GM19372 (cell line): ENCODE measurements around the gene RAB27B.

Source experiments
- ATAC-seq: cut with Tn5 transposase; IDR thresholded peaks from one replicate; pipeline ENCODE4 v1.9.1; 2021; ENCODE audit warnings: mild to moderate bottlenecking, low read depth, moderate library complexity; ENCODE audit not compliant: unreplicated experiment

RAB27B gene

GRCh38 chr18:54859667-54860421 is 31.6 kb downstream of the RAB27B start:
- ATAC-seq, result no peak

- no peak for ATAC-seq
These were observed 32.7 kb downstream of the RAB27B start for GRCh38 chr18:54860941-54861340.

DNA sequence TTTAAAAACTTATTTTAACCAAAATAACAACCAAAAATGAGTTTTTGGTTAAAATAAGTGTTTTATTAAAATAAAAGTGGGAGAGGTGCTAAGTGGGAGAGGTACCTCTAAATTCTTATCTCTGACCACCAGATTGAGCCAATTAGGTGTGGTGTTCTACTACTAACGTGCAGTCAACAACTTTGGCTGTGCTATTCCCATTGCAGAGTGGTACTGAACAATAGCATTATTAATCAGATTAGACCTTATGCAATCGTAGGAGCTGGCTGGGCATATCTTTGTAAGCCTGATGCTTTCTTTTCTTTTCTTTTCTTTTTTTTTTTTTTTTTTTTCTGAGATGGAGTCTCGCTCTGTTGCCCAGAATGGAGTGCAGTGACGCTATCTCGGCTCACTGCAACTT is 38.9 kb downstream of the RAB27B start:
- ATAC-seq, result no peak

DNA sequence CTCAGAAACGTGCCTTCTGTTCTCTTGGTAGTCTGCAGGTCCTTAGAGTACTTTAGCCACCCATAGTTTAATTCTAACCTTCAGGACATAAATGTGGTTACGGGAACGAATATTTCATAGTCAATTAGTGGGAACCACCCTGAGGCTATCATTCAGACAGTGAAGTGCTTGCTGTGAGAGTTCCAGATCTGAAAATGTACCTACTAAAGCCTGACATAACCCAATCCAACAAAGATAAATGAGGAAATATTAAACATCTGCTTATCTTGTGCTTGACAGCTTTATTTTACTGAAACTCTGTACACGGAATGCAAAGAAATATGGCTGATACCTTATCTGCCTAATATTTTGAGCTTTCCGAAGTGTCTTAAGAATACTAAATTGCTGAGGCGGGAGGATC is 43.0 kb downstream of the RAB27B start:
- ATAC-seq, result no peak

GRCh38 chr18:54872681-54873080 is 44.4 kb downstream of the RAB27B start:
- ATAC-seq, result no peak

GRCh38 chr18:54873884-54874255 is 45.6 kb downstream of the RAB27B start:
- ATAC-seq, result no peak

- no peak for ATAC-seq
These were observed 46.8 kb downstream of the RAB27B start for GRCh38 chr18:54875063-54875462.

DNA sequence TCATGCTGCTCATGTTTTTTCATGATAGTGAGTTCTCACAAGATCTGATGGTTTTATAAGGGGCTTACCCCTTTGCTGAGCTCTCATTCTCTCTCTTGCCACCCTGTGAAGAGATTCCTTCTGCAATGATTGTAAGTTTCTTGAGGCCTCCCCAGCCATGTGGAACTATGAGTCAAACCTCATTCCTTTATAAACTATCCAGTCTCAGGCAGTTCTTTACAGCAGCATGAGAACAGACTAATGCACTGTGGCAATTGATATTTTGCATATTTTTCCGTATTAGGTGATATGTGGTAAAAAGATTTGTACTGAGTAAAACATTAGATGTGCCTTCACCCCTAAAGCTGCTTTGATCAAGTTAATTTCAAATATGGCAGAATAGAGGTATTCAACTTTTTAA is 48.8 kb downstream of the RAB27B start:
- no peak for ATAC-seq

DNA sequence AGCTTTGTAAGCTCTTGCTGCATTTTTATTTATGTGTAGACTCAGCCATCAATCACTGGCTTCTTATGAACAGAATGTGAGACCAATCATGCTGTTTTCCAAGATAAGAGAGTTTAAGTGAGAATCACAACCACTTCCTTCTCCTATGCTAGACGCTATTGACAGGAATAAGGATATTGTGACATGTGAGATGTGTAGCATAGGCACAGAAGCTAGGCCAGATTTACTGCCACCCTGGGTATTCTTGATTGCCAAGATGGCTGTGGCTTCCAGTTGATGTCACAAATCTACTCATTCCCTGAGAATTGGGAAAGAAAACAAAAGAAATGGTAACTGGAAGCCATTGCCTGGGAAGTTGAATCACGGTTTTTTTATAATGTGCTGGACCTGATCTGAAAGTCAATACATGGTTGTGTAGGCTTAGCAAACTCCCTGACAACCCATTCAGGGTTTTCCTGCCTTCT is 49.9 kb downstream of the RAB27B start:
- ATAC-seq, result no peak

DNA sequence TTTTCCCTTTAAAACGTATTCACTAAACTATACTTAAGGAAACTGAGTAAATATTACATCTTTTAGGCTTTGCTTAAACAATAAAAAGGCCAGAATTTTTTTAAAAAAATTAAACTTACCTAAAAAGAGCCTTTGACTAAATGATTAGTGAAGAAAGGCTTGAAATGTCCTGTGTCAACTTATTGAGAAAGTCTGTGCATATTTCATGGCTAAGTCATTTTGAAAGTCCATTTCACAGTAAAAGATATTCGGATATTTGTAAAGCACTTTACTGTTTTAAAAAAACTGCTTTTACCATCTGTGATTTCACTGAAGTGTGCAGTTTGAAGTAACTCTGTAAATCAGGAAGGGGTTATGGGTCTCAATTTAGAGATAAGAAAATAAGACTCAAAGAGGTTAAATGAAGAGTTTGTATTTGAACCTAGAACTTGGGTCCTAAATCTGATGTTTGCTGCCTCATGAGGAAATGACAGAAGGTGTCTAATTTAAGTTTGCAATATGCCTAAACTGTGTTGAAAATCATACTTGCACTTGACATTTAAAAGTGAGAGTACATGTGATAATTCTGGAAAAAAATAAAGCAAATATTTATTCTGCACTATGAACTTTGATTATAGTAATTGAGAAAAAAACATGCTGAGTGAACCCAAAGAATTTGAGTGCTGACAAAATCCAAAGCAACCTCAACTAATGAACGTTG is 50.5 kb downstream of the RAB27B start:
- no peak for ATAC-seq

GRCh38 chr18:54879691-54880090 is 51.4 kb downstream of the RAB27B start:
- no peak for ATAC-seq

GRCh38 chr18:54880395-54881105 is 52.3 kb downstream of the RAB27B start:
- no peak for ATAC-seq

DNA sequence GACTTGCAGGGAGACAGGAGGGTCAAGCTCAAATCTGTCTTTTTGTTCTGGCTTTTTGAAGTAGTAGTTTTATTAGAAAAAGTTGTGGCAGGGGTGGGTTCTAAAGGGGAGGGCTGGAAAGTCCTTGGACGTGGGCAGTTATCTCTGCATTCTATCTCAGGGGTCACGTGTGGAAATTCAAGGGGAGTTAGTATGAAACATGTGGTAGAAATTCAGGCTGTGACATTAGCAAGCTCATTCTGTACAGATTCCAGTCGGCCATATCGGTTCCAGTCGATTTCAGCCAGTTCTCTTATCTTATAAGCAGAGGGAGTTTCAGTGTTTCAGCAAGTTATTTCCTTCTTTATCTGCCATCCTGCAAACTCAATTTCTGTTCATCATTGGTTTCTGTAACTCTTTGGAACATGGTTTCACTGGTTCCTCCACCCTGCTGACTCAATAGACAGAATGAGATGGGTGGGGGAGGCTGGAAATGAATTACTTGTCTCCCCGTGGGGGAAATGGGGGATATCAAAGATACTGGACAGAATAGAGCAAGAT is 53.0 kb downstream of the RAB27B start:
- ATAC-seq, result no peak

- ATAC-seq, result no peak
These were observed 54.0 kb downstream of the RAB27B start for GRCh38 chr18:54882318-54882717.

GRCh38 chr18:54883816-54884604 is 55.7 kb downstream of the RAB27B start:
- ATAC-seq, result no peak

GRCh38 chr18:54888378-54888777 is 60.1 kb downstream of the RAB27B start:
- no peak for ATAC-seq

DNA sequence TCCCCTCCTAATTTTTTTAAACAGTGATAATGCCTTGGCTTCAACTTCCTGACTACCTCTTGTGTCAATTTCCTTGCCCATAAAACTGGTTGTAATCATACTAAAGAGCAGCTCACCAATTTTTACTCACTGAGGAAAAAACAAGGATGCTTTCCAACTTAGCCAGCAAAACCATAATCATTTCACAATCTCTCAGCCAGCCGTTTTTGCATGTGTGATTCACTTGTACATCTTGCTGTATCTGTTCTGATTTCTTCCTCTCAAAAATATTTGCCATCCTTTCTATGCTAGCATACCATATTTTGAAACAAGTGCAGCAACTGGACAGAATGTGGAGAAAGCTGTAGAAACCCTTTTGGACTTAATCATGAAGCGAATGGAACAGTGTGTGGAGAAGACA is 60.7 kb downstream of the RAB27B start:
- no peak for ATAC-seq

GRCh38 chr18:54899500-54899899 is 71.2 kb downstream of the RAB27B start:
- ATAC-seq, result no peak

- no peak for ATAC-seq
These were observed 72.0 kb downstream of the RAB27B start for GRCh38 chr18:54900290-54900689.

DNA sequence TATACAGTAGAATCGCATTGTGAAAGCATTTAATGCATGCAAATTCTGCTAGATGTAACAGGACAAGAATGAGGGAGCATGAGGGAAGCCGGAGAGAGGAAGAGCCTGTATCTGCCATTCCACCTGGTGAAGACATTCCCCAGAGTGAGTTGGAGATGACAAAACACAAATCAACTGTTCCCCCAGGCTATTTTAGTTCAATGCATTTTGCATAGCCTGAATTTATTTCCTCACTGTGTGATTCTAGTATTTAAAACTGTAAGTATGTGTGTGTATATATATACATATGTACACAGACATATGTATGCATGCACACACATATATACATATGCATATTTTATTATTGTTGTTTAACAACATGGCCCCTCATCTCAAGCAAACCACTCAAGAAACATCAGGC is 76.3 kb downstream of the RAB27B start:
- ATAC-seq, result no peak
